ENCODE measurements around the gene SORBS2. TPM values are rescaled to one million over a fixed set of nuclear protein-coding genes. Genes with fewer than 3 reads are reported as not detected.

SORBS2 gene
- total RNA-seq, 1 experiment from 2014 or later, result 9.7 TPM

GRCh38 chr4:185566972-185567371, 245.0 kb downstream of the SORBS2 start:
- H4K20me1 ChIP-seq (ENCODE audit: control insufficient read depth, insufficient read depth, insufficient read length), result no peaks in the 10 kb centered on the region
- no peak overlapping the region for H2BK5ac ChIP-seq (ENCODE audit: insufficient read length, low read length)
- H3K4me1 Mint-ChIP-seq, result peaks cover 3 to 12% of the 10 kb centered on the region in 2 experiments; a peak in 3 of 4 replicates
- H3K23me2 ChIP-seq (ENCODE audit: insufficient read length, low read depth, low read length, poor library complexity, severe bottlenecking), result no peaks in the 10 kb centered on the region
- no peaks in the 10 kb centered on the region for H3K27me3 ChIP-seq (ENCODE audit: insufficient read depth, low read length)
- no peak overlapping the region for H3K23ac ChIP-seq (ENCODE audit: insufficient read length, low read depth, low read length)
- H3T11ph ChIP-seq (ENCODE audit: low read length), result no peak overlapping the region
- H2BK12ac ChIP-seq (ENCODE audit: insufficient read length, low read depth, low read length), result no peak overlapping the region
- no peak overlapping the region for H4K5ac ChIP-seq (ENCODE audit: insufficient read length, low read depth, low read length)
- H3K27me3 Mint-ChIP-seq (ENCODE audit: low read depth), result peaks cover under 1% of the 10 kb centered on the region; the same call in 1 of the 2 replicates
- no peak overlapping the region for H3K4me2 ChIP-seq (ENCODE audit: insufficient read depth, insufficient read length, low read length)
- no peak overlapping the region for H4K8ac ChIP-seq (replicated peaks; ENCODE audit: insufficient read length, low read depth, low read length)
- H3K27ac Mint-ChIP-seq, result no peak overlapping the region; a peak in 1 of 7 replicates
- no peak overlapping the region for H3K14ac ChIP-seq (ENCODE audit: insufficient read depth, low read length)
- H3K18ac ChIP-seq (ENCODE audit: insufficient read length, low read depth, low read length), result no peak overlapping the region
- H4K91ac ChIP-seq (ENCODE audit: insufficient read length, low read depth, low read length), result no peak overlapping the region
- no peak overlapping the region for H3K9ac ChIP-seq (ENCODE audit: extremely low read depth, insufficient read length, low read length)
- no CpG with 5 or more reads among the region's 1 CpG for WGBS (ENCODE audit: extremely low coverage, insufficient read length, low lambda C conversion rate)
- H2BK15ac ChIP-seq (ENCODE audit: low read depth, low read length), result no peak overlapping the region
- H3K79me1 ChIP-seq (ENCODE audit: insufficient read depth, low read depth, low read length, poor library complexity, severe bottlenecking), result no peaks in the 10 kb centered on the region
- H3K27ac ChIP-seq (ENCODE audit: insufficient read length, low read depth, low read length), result no peak overlapping the region
- H2AK5ac ChIP-seq (ENCODE audit: insufficient read length, low read length), result no peak overlapping the region
- H2BK120ac ChIP-seq (ENCODE audit: low read depth, low read length, poor library complexity, severe bottlenecking), result no peak overlapping the region
- H3K4me3 Mint-ChIP-seq, result no peak overlapping the region
- no peak overlapping the region for H2BK20ac ChIP-seq (ENCODE audit: low read depth, low read length, poor library complexity, severe bottlenecking)
- H3K9me3 ChIP-seq (ENCODE audit: control insufficient read depth, low read depth, low read length), result no peaks in the 10 kb centered on the region
- TF ChIP-seq CTCF (conservative IDR thresholded peaks at IDR 0.05), result no peak
- no peak for DNase-seq
- no peaks in the 10 kb centered on the region for H3K79me2 ChIP-seq (ENCODE audit: insufficient read depth, low read length)
- H3K4me1 ChIP-seq (ENCODE audit: insufficient read depth, low read length), result no peaks in the 10 kb centered on the region
- H3K36me3 Mint-ChIP-seq (ENCODE audit: insufficient read depth in 1 of 3, low read depth in 3 of 3), result peaks cover 8 to 10% (median 8%) of the 10 kb centered on the region in 3 experiments; a peak in 6 of 7 replicates
- H3K4ac ChIP-seq (ENCODE audit: low read depth, low read length), result no peak overlapping the region
- peaks cover 9 to 10% of the 10 kb centered on the region in 2 experiments; a peak in 3 of 5 replicates for H3K9me3 Mint-ChIP-seq
- H3K56ac ChIP-seq (ENCODE audit: insufficient read length, low read depth, low read length), result no peak overlapping the region
- H2AFZ ChIP-seq (ENCODE audit: low read length), result no peak overlapping the region
